Activated CD4-positive, alpha-beta T cell treated with anti-CD3 and anti-CD28 coated beads, Interleukin-2, Interleukin-4, amounts not matched to agents 100 ng/mL and 50 ng/mL, durations not matched to agents 16 hours and 8 hours (primary cell): ENCODE results near the gene SORCS2.
A peak's percentile ranks its signal among the peaks of the same experiment; 100 is the strongest.

Source experiments
- DNase-seq: peaks from one replicate; pipeline ENCODE4 v3.0.0-alpha.2; 2020; ENCODE audit warnings: low spot score

The SORCS2 gene

GRCh38 chr4:7653510-7654369, 461.4 kb downstream of the SORCS2 start:
- DNase-seq, result no peak

GRCh38 chr4:7654550-7655445, 462.5 kb downstream of the SORCS2 start:
- DNase-seq, result no peak

- no peak for DNase-seq
Observed at GRCh38 chr4:7655511-7656243, 463.3 kb downstream of the SORCS2 start.

DNA sequence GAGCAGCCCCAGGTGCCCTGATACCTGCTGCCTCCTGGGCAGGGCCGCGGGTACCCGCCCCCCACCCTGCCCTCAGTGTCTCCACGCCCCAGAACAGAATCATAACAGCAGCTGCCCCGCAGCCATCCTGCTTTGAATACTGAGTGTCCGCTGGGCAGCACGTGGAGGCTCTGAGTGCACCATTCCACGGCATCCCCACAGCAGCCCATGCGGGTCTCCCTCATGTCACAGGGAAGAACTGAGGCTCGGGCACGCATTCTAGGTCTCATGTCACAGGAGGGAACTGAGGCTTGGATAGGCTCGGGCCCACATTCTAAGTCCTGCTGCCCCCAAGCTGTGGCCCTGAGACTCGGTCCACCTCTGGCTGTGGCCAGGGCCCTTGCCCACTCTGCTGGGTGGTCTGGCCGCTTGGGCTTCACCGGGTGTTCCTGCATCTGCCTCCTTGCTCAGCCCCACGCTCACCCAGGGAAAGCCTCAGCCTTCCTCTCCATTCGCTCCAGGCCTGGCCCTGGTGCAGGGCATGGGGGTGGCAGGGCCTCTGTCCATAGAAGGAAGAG, 464.0 kb downstream of the SORCS2 start:
- DNase-seq, result no peak

DNA sequence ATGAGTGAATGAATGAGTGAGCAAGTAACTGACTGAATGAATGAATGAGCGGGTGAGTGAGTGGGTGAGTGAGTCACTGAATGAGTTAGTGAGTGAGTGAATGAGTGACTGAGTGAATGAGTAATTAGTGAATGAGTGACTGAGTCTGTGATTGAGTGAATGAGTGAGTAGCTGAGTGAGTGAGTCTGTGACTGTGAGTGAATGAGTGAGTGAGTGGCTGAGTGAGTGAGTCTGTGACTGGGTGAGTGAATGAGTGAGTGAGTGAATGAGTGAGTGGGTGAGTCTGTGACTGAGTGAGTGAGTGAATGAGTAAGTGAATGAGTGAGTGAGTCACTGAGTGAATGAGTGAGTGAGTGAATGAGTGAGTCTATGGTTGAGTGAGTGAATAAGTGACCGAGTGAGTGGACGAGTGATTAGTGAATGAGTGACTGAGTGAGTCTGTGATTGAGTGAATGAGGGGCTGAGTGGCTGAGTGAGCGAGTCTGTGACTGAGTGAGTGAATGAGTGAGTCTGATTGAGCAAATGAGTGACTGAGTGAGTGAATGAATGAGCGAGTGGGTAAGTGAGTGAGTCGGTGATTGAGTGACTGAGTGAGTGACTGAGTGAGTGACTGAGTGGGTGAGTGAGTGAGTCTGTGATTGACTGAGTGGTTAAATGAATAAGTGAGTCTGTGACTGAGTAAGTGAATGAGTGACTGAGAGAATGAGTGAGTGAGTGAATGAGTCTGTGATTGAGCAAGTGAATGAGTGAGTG, 465.4 kb downstream of the SORCS2 start:
- DNase-seq, result no peak

DNA sequence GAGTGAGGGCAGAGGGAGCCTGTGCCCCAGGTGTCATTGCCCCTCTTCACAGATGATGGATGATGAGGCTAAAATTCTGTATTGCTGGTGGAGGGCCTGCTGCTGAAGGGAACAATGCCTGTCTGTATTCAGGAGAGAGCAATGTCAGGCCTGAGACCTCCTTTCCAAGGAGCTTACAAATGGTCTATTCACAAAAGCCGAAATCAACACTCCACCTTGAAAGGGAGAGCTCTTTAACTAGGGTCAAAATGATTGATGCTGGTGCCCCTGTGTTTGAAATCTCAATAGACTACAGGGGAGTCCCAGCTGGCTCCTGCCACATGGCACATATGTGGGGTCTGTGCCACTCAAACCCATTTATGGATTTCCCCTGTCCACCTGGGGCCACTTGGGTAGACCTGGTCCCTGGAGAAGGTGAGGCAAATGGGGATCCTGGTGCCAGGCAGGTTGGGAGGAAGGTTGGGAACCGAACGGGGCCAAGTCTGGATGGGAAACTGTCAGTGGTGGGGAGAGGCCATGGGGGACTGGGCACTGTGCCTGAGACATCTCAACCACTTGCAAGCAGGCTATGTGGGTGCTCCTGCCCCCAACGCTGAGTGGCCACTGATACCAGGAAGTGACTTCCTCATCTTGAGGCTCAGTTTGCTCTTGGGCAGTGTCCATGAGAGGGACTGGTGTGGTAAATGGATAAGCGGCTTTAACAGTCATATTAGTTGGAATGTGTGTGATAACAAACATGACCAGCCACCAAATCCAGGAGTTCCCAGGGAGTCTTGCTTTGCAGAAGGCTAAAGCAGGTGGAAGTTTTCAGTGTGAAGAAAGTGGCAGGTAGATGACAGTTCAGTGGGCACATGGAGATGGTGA, 466.2 kb downstream of the SORCS2 start:
- no peak for DNase-seq

GRCh38 chr4:7659429-7660175, 467.3 kb downstream of the SORCS2 start:
- no peak for DNase-seq

- DNase-seq, result no peak
Observed at GRCh38 chr4:7660176-7661039, 468.1 kb downstream of the SORCS2 start.

GRCh38 chr4:7661066-7661748, 468.9 kb downstream of the SORCS2 start:
- DNase-seq, result no peak

GRCh38 chr4:7661846-7662506, 469.6 kb downstream of the SORCS2 start:
- no peak for DNase-seq

DNA sequence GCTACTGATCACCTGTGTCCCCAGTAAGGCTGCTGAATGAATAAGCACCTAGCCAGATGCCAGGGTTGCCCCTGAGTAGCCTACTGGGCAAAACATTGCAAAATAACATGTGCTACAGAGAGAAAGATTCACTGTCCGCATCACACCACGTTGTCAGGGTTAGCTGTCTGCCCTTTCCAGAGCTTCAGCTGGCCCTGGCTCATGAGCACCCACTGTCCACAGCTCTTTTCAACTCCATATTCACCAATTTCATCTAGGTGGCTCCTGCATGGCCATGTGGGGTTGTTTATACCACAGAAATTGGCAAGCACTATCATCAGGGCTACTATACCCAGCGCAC, 470.1 kb downstream of the SORCS2 start:
- no peak for DNase-seq

DNA sequence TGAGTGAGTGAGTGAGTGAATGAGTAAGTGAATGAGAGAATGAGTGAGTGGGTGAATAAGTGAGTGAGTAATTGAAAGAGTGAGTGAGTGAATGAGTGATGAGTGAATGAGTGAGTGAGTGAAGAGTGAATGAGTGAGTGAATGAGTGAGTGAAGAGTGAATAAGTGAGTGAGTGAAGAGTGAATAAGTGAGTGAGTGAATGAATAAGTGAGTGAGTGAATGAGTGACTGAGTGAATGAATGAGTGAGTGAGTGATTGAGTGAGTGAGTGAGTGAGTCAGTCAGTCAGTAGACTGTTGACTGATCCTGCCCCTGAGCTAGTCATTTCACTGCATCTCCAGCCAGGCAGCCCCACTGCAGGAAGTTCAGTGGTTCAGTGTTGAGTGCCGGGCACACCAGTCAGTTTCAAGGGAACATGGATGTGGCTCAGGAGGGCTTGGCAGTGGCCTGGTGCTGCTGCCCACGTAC, 470.8 kb downstream of the SORCS2 start:
- peak; percentile 36 for DNase-seq

DNA sequence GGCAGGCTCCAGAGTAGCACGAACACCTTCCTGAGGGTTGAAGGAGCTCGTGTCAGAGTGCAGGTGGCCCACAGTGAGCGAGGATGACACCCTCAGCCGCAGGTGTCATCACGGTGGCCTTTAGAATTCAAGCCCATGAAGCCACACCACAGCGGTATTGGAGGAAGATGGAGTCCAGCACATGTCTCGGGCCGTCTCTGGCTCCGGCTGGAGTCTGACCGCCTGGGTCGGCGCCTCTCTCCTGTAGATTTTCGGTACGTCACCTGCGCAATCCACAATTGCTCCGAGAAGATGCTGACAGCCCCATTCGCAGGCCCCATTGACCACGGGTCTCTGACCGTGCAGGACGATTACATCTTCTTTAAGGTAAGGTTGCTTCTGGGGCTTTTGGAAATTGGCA, 471.8 kb downstream of the SORCS2 start:
- DNase-seq, result no peak

GRCh38 chr4:7665321-7665720, 473.0 kb downstream of the SORCS2 start:
- DNase-seq, result no peak

DNA sequence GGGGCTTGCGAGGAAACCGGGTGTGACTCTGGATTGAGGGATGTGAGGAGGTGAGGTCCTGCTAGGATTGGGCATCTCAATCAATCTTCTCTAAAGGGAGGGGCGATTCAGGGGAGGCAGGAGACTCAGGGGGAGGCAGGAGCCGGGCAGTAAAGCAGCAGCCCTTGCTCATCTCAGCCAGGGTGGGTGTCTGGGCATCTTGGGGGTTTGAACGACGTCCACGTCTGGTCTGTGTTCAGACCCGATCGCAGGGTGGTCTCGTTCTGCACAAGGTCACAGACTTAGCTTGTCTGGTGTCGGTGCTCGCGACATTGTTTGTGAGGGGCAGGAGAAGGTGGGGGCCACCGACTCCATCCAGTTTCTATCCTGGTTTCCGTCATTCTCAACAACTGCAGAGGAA, 473.7 kb downstream of the SORCS2 start:
- DNase-seq, result no peak

- no peak for DNase-seq
Observed at GRCh38 chr4:7666744-7667143, 474.4 kb downstream of the SORCS2 start.

DNA sequence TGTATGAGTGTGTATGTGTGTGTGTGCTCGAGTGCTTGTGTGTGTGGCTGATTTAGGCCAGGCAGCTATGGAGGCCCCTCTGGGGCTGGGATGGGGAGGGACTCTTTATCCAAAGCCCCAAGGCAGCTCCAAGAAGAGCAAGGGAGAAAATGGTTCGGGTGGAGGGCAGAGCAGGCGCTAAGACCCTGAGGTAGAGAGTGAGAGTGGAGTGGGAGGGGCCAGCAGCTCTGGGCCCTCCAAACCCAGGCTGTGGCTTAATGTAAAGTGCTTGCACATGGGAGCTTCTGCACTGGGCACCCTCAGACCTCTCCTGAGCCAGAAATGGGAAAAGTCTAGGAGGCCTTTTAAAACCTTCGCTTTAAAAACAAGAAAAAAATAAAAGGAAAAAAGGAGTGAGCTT, 475.9 kb downstream of the SORCS2 start:
- DNase-seq, result no peak
